K562 (cell line): Measurements from ENCODE around the gene ZNF90.

ENCODE experiments used
- CHD4 ChIP-seq: fragments of 200-600 bp; sonication (generic); IDR thresholded peaks from 3 replicates; pipeline ENCODE4 v1.6.1; 2012; ENCODE audit warnings: low read depth, mild to moderate bottlenecking, mixed read lengths, low read length, inconsistent platforms; ENCODE audit not compliant: insufficient read depth, insufficient replicate concordance, poor library complexity, severe bottlenecking
- HNRNPL ChIP-seq: fragments of 200-400 bp; formaldehyde crosslinking; IDR thresholded peaks from 2 replicates; pipeline ENCODE4 v1.6.1; 2017; ENCODE audit warnings: low read depth, mild to moderate bottlenecking, low read length
- KDM1A ChIP-seq, 2 experiments: fragments of 450-650 bp; IDR thresholded peaks; 2 replicates each; pipeline ENCODE4 v1.6.1; 2016; ENCODE audit warnings: mild to moderate bottlenecking in 2 of 2
- PCBP2 ChIP-seq: fragments of 200-400 bp; formaldehyde crosslinking; IDR thresholded peaks from 2 replicates; pipeline ENCODE4 v1.6.1; 2018; ENCODE audit warnings: low read length, low read depth, mild to moderate bottlenecking, moderate library complexity; ENCODE audit not compliant: poor library complexity, severe bottlenecking
- POLR2AphosphoS5 ChIP-seq: IDR thresholded peaks from 2 replicates; pipeline ENCODE4 v1.6.1; 2011; ENCODE audit warnings: mild to moderate bottlenecking, low read depth, low read length, moderate library complexity; ENCODE audit not compliant: control insufficient read depth, insufficient read depth
- TF ChIP-seq, protein P1 (sequence below), 3 experiments: IDR thresholded peaks in 2 of 3; conservative IDR thresholded peaks in 1 of 3; 2 replicates each; pipeline ENCODE4 v1.5.1; 2011 to 2012; ENCODE audit warnings: low read length in 3 of 3, mild to moderate bottlenecking in 3 of 3, control low read depth in 2 of 3, improper control_type of control experiment in 1 of 3, inconsistent platforms in 1 of 3, low read depth in 1 of 3, mixed read lengths in 1 of 3, moderate library complexity in 1 of 3; ENCODE audit not compliant: insufficient read depth in 2 of 3

DNA sequence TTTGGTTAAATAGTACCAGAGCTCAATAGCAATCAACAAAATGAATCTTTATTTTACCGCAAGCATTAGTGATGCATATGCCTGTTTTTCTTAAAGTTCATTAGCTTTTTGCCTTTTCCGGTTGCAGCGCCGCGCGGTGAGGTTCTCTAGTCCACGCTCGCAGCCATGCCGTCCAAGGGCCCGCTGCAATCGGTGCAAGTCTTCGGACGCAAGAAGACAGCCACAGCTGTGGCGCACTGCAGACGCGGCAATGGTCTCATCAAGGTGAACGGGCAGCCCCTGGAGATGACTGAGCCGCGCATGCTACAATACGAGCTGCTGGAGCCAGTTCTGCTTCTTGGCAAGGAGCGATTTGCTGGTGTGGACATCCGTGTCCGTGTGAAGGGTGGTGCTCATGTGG is 47.1 kb downstream of the ZNF90 start:
- TF ChIP-seq CHD4 (no peak), KDM1A (IDR thresholded peaks at IDR 0.05) (no peak), POLR2AphosphoS5 (no peak), HNRNPL (no peak), PCBP2 (no peak)
- TF ChIP-seq, protein P1, sequence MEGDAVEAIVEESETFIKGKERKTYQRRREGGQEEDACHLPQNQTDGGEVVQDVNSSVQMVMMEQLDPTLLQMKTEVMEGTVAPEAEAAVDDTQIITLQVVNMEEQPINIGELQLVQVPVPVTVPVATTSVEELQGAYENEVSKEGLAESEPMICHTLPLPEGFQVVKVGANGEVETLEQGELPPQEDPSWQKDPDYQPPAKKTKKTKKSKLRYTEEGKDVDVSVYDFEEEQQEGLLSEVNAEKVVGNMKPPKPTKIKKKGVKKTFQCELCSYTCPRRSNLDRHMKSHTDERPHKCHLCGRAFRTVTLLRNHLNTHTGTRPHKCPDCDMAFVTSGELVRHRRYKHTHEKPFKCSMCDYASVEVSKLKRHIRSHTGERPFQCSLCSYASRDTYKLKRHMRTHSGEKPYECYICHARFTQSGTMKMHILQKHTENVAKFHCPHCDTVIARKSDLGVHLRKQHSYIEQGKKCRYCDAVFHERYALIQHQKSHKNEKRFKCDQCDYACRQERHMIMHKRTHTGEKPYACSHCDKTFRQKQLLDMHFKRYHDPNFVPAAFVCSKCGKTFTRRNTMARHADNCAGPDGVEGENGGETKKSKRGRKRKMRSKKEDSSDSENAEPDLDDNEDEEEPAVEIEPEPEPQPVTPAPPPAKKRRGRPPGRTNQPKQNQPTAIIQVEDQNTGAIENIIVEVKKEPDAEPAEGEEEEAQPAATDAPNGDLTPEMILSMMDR (IDR thresholded peaks at IDR 0.05 in 2 of 3, conservative IDR thresholded peaks at IDR 0.05 in 1 of 3; ENCODE audit: insufficient read depth in 2 of 3, low read depth in 1 of 3, low read length in 3 of 3) = no peak
